H1 (cell line): ENCODE results near the gene EGFL6. TPM values are rescaled to one million over a fixed set of nuclear protein-coding genes. Genes with fewer than 3 reads are reported as not detected.

Source experiments
- CTCF ChIA-PET: fragments of 300-600 bp; sonication (Branson Sonifier 250); formaldehyde crosslinking; loops from one replicate; lab custom pipeline; 2021; ENCODE audit not compliant: partially characterized antibody; lab: Charles Lee
- POLR2A ChIA-PET: fragments of 300-600 bp; sonication (Branson Sonifier 250); formaldehyde crosslinking; loops from one replicate; lab custom pipeline; 2021; ENCODE audit warnings: inconsistent platforms; ENCODE audit not compliant: partially characterized antibody; lab: Charles Lee
- DNase-seq, 2 experiments: peaks; one replicate each; pipeline versions ENCODE4 v3.0.0 to v3.0.0-alpha.2; 2010 to 2022; ENCODE audit warnings: low spot score in 2 of 2, low read depth in 1 of 2, mixed read lengths in 1 of 2
- FAIRE-seq: peaks from 2 replicates; lab custom pipeline; 2011; peaks lifted over from hg19 to GRCh38; lab: Jason Lieb, UNC
- H2AFZ ChIP-seq: 2 replicates; pipeline ENCODE4 v1.8.1; 2012; ENCODE audit warnings: low read length, inconsistent platforms
- H2AK5ac ChIP-seq: 2 replicates; pipeline ENCODE4 v1.6.1; 2013; ENCODE audit warnings: low read depth, low read length
- H2BK120ac ChIP-seq: replicated peaks from 2 replicates; pipeline ENCODE3; 2013; ENCODE audit warnings: low read depth, low read length, inconsistent platforms
- H2BK12ac ChIP-seq: 2 replicates; pipeline ENCODE4 v1.6.1; 2013; ENCODE audit warnings: low read depth, low read length
- H2BK15ac ChIP-seq: 2 replicates; pipeline ENCODE4 v1.6.1; 2013; ENCODE audit warnings: low read length
- H2BK20ac ChIP-seq: 2 replicates; pipeline ENCODE4 v1.6.1; 2013; ENCODE audit warnings: low read length
- H2BK5ac ChIP-seq: 2 replicates; pipeline ENCODE4 v1.6.1; 2013; ENCODE audit warnings: low read depth, low read length
- H3K14ac ChIP-seq: 2 replicates; pipeline ENCODE4 v1.6.1; 2013; ENCODE audit warnings: inconsistent platforms; ENCODE audit not compliant: insufficient read length
- H3K18ac ChIP-seq: 2 replicates; pipeline ENCODE4 v1.6.1; 2013; ENCODE audit warnings: low read length; ENCODE audit errors: extremely low read depth
- H3K23ac ChIP-seq: 2 replicates; pipeline ENCODE4 v1.6.1; 2013; ENCODE audit warnings: inconsistent platforms; ENCODE audit not compliant: insufficient read length
- H3K23me2 ChIP-seq: 2 replicates; pipeline ENCODE4 v1.6.1; 2013; ENCODE audit warnings: low read depth, low read length
- H3K27ac ChIP-seq: 2 replicates; pipeline ENCODE4 v1.6.1; 2011; ENCODE audit warnings: low read depth, low read length, inconsistent platforms
- H3K27me3 ChIP-seq, 4 experiments: replicated peaks in 1 of 4; 1 replicate in 1 of 4; 2 replicates in 3 of 4; pipeline versions ENCODE4 v1.6.1 to v1.8.1; 2011 to 2013; ENCODE audit warnings: low read length in 3 of 4, mild to moderate bottlenecking in 3 of 4, inconsistent platforms in 2 of 4, mixed read lengths in 2 of 4, moderate library complexity in 1 of 4; ENCODE audit not compliant: control insufficient read depth in 3 of 4, insufficient read depth in 3 of 4; ENCODE audit errors: extremely low read depth in 1 of 4
- H3K36me3 ChIP-seq, 4 experiments: 2 replicates each; pipeline versions ENCODE4 v1.6.1 to v1.8.1; 2011 to 2013; ENCODE audit warnings: mild to moderate bottlenecking in 4 of 4, low read length in 3 of 4, moderate library complexity in 2 of 4, control low read depth in 1 of 4, inconsistent platforms in 1 of 4; ENCODE audit not compliant: insufficient read depth in 4 of 4, control insufficient read depth in 2 of 4
- H3K4ac ChIP-seq: replicated peaks from 2 replicates; pipeline ENCODE3; 2013; ENCODE audit warnings: low read length, low read depth, mixed read lengths, inconsistent platforms; ENCODE audit not compliant: insufficient read length
- H3K4me1 ChIP-seq, 4 experiments: replicated peaks in 1 of 4; 1 replicate in 1 of 4; 2 replicates in 3 of 4; pipeline versions ENCODE4 v1.6.1 to v1.8.1; 2011 to 2013; ENCODE audit warnings: low read length in 3 of 4, inconsistent platforms in 2 of 4, mixed read lengths in 1 of 4; ENCODE audit not compliant: insufficient read depth in 4 of 4, control insufficient read depth in 3 of 4
- H3K4me2 ChIP-seq, 2 experiments: 2 replicates each; pipeline versions ENCODE4 v1.6.1 to v1.8.1; 2011 to 2013; ENCODE audit warnings: low read depth in 2 of 2, low read length in 2 of 2, control low read depth in 1 of 2, inconsistent platforms in 1 of 2, mild to moderate bottlenecking in 1 of 2; ENCODE audit not compliant: insufficient read depth in 1 of 2
- H3K4me3 ChIP-seq, 4 experiments: fragments of 200-600, 300-600 bp in 1 of 4; sonication (generic), shearing (Covaris generic), sonication (Bioruptor Twin) in 1 of 4; 2 replicates each; pipeline versions ENCODE4 v1.5.1 to v1.8.1; 2011 to 2016; ENCODE audit warnings: low read length in 4 of 4, low read depth in 3 of 4, control low read depth in 2 of 4, inconsistent platforms in 2 of 4, mild to moderate bottlenecking in 2 of 4, mixed read lengths in 1 of 4, moderate library complexity in 1 of 4; ENCODE audit not compliant: insufficient read depth in 2 of 4; ENCODE audit errors: extremely low read depth in 1 of 4
- H3K56ac ChIP-seq: replicated peaks from 2 replicates; pipeline ENCODE3; 2013; ENCODE audit warnings: low read depth, mild to moderate bottlenecking, mixed read lengths, low read length, inconsistent platforms; ENCODE audit not compliant: insufficient read length
- H3K79me1 ChIP-seq: 2 replicates; pipeline ENCODE4 v1.6.1; 2013; ENCODE audit warnings: low read depth, low read length, control low read depth
- H3K79me2 ChIP-seq, 2 experiments: 2 replicates each; pipeline versions ENCODE4 v1.6.1 to v1.8.1; 2012 to 2013; ENCODE audit warnings: low read length in 2 of 2, mild to moderate bottlenecking in 2 of 2, inconsistent platforms in 1 of 2; ENCODE audit not compliant: insufficient read depth in 2 of 2, control insufficient read depth in 1 of 2
- H3K9ac ChIP-seq, 4 experiments: replicated peaks in 1 of 4; 1 replicate in 1 of 4; 2 replicates in 3 of 4; pipeline versions ENCODE4 v1.6.1 to v1.8.1; 2011 to 2013; ENCODE audit warnings: low read depth in 3 of 4, low read length in 3 of 4, control low read depth in 2 of 4, mild to moderate bottlenecking in 2 of 4, moderate library complexity in 2 of 4, inconsistent platforms in 1 of 4; ENCODE audit errors: extremely low read depth in 1 of 4
- H3K9me3 ChIP-seq, 2 experiments: 2 replicates each; pipeline versions ENCODE4 v1.6.1 to v1.8.1; 2012 to 2013; ENCODE audit warnings: mild to moderate bottlenecking in 2 of 2, moderate library complexity in 2 of 2, control low read depth in 1 of 2, inconsistent platforms in 1 of 2, low read depth in 1 of 2, low read length in 1 of 2, mixed read lengths in 1 of 2; ENCODE audit not compliant: insufficient read depth in 2 of 2
- H4K20me1 ChIP-seq, 2 experiments: replicated peaks in 1 of 2; 2 replicates each; pipeline versions ENCODE3 to v1.8.1; 2011 to 2013; ENCODE audit warnings: inconsistent platforms in 2 of 2, low read length in 2 of 2, mild to moderate bottlenecking in 1 of 2; ENCODE audit not compliant: insufficient read depth in 2 of 2, control insufficient read depth in 1 of 2
- H4K5ac ChIP-seq: 2 replicates; pipeline ENCODE4 v1.6.1; 2013; ENCODE audit warnings: low read length, low read depth, mixed read lengths, inconsistent platforms; ENCODE audit not compliant: insufficient read length
- H4K8ac ChIP-seq: 2 replicates; pipeline ENCODE4 v1.8.0; 2013; ENCODE audit warnings: mild to moderate bottlenecking, moderate library complexity, low read length, inconsistent platforms; ENCODE audit not compliant: insufficient read depth; ENCODE audit errors: extremely low read depth
- H4K91ac ChIP-seq: replicated peaks from 2 replicates; pipeline ENCODE3; 2013; ENCODE audit warnings: low read length, mixed read lengths, inconsistent platforms; ENCODE audit not compliant: insufficient read length
- CBX8 ChIP-seq: fragments of 300-800, 300-1000 bp; sonication (generic); IDR thresholded peaks from 2 replicates; pipeline ENCODE4 v1.7.1; 2016; ENCODE audit warnings: low read depth, low read length, borderline replicate concordance
- EGR1 ChIP-seq: IDR thresholded peaks from 2 replicates; pipeline ENCODE4 v1.6.1; 2011; ENCODE audit warnings: low read depth, low read length, borderline replicate concordance
- POLR2AphosphoS5 ChIP-seq: IDR thresholded peaks from 2 replicates; pipeline ENCODE4 v1.6.1; 2011; ENCODE audit warnings: low read depth, low read length
- POU5F1 ChIP-seq: IDR thresholded peaks from 2 replicates; pipeline ENCODE4 v1.6.1; 2011; ENCODE audit warnings: low read depth, mild to moderate bottlenecking, low read length, moderate library complexity
- RFX5 ChIP-seq: IDR thresholded peaks from 2 replicates; pipeline ENCODE4 v1.6.1; 2011; ENCODE audit warnings: low read depth, low read length, improper control_type of control experiment, borderline replicate concordance
- SAP30 ChIP-seq: fragments of 300-600 bp; sonication (generic); IDR thresholded peaks from 2 replicates; pipeline ENCODE4 v1.7.1; 2012; ENCODE audit warnings: low read length, moderate library complexity, mild to moderate bottlenecking, inconsistent platforms; ENCODE audit not compliant: insufficient read depth, insufficient replicate concordance
- SIX5 ChIP-seq: IDR thresholded peaks from 2 replicates; pipeline ENCODE4 v1.6.1; 2011; ENCODE audit warnings: mild to moderate bottlenecking, low read depth, low read length
- YY1 ChIP-seq: IDR thresholded peaks from 2 replicates; pipeline ENCODE4 v1.6.1; 2011; ENCODE audit warnings: low read depth, mild to moderate bottlenecking, low read length
- polyA plus RNA-seq, 7 experiments: library from polyadenylated mRNA; depleted of rRNA in 3 of 7; stranded (reverse) in 5 of 7; unstranded in 2 of 7; fragments of >200 nt in 5 of 7; fragments of 200-250 nt in 2 of 7; gene quantifications; 1 replicate in 5 of 7; 2 replicates in 1 of 7; 4 replicates in 1 of 7; pipeline versions ENCODE4 v1.2.1 to v1.2.3, GENCODE V29; 2011 to 2013; ENCODE audit warnings: missing spikeins in 2 of 7, mixed read lengths in 2 of 7
- total RNA-seq: library from RNA; stranded (reverse); fragmentation: NEBNext Ultra II Directional; extraction: Animal tissue kit (Norgen Biotek cat#: 25700); gene quantifications from 2 replicates; pipeline ENCODE4 v1.2.1, GENCODE V29; 2021
- TF ChIP-seq, protein P1 (sequence below): IDR thresholded peaks from 2 replicates; pipeline ENCODE4 v1.6.1; 2011; ENCODE audit warnings: low read depth, mild to moderate bottlenecking, low read length; ENCODE audit not compliant: insufficient read depth

The EGFL6 gene
- total and polyA plus RNA-seq, 2 of the 8 experiments (the other 6 are each of a cell fraction or from before 2014, with no cell fraction given) = 0.93 to 1.1 TPM

DNA sequence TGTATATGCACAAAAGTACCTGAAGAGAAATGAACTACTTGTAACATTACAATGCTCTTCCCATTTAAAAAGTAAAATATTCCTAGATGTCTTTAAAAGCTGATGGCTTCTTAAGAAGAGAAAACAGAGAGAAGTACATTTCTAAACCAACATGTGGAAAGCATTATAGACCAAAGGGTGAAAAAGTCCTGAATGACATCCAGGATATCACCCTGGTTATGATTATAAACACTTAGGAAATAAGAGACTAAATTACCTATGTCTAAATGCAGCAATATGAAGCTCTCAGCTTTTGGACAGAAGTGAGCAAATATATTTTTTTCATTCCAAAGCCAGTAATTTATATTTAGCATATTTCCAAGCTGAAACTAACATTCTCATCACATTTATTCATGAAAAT lies 21.7 kb upstream of the EGFL6 start:
- Histone ChIP-seq H3K4me1 (no peaks in the 10 kb centered on the region), H2BK120ac (no peak overlapping the region), H3K23ac (no peak overlapping the region), H2AK5ac (no peak overlapping the region), H2BK20ac (no peak overlapping the region), H3K56ac (no peak overlapping the region), H3K4me2 (no peak overlapping the region), H4K91ac (no peak overlapping the region), H4K5ac (no peak overlapping the region), H2BK5ac (no peak overlapping the region), H2AFZ (no peak overlapping the region), H3K18ac (no peak overlapping the region), H3K4me3 (no peak overlapping the region), H3K14ac (no peak overlapping the region), H2BK15ac (no peak overlapping the region), H4K20me1 (no peaks in the 10 kb centered on the region), H3K23me2 (no peaks in the 10 kb centered on the region), H3K79me1 (no peaks in the 10 kb centered on the region), H3K36me3 (no peaks in the 10 kb centered on the region), H4K8ac (no peak overlapping the region), H3K27ac (no peak overlapping the region), H3K79me2 (no peaks in the 10 kb centered on the region), H3K27me3 (no peaks in the 10 kb centered on the region), H3K9ac (no peak overlapping the region), H2BK12ac (no peak overlapping the region), H3K9me3 (no peaks in the 10 kb centered on the region), H3K4ac (no peak overlapping the region)
- TF ChIP-seq EGR1 (no peak), YY1 (no peak), POLR2AphosphoS5 (no peak), RFX5 (no peak), SIX5 (no peak), SAP30 (no peak), CBX8 (no peak), POU5F1 (no peak)
- TF ChIP-seq, protein P1, sequence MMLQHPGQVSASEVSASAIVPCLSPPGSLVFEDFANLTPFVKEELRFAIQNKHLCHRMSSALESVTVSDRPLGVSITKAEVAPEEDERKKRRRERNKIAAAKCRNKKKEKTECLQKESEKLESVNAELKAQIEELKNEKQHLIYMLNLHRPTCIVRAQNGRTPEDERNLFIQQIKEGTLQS = no peak
- ChIA-PET POLR2A (interaction anchor here (0.6 kb wide), 1 partner anchor 27 kb away, joined by 4 read pairs; no protein-coding TSS in a partner anchor), CTCF (no interaction called here)
- FAIRE-seq = no peak
- DNase-seq = no peak
